GM21515 (cell line): ENCODE results near the gene IQSEC1.

Experiments used
- ATAC-seq: cut with Tn5 transposase; IDR thresholded peaks from one replicate; pipeline ENCODE4 v1.9.1; 2021; ENCODE audit not compliant: unreplicated experiment

The IQSEC1 gene

DNA sequence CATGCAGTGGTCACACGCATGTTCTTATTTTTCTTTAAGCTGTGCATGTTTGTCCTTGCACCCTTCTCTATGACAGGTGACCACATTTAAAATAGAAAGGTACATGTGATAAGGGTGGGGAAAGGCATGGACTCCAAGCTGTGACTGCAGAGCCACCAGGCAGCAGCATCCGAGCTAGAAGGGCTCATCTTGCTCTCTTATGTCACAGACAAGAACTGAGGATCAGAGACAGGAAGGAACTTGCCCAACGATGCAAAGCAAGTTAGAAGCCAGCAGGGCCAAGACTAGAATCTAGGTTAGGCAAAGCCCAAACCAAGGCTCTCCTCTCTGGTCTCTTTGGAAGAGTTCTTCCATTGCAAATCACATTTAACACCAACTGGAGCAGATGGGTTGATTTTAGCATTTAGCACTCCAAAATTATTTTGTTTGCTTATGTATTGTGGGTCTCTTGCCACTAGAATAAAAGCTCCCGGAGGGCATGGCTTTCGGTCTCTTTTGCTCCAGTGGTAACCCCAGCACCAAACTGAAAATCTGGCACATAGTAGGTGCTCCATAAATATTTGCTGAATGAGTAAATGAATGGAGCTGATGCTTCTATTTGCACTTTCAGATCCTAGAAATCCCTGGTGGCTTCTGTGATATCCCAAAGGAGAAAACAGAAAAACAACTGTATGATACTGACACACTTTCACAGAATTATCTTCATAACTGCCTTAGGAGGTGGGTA, 84.3 kb downstream of the IQSEC1 start:
- no peak for ATAC-seq

DNA sequence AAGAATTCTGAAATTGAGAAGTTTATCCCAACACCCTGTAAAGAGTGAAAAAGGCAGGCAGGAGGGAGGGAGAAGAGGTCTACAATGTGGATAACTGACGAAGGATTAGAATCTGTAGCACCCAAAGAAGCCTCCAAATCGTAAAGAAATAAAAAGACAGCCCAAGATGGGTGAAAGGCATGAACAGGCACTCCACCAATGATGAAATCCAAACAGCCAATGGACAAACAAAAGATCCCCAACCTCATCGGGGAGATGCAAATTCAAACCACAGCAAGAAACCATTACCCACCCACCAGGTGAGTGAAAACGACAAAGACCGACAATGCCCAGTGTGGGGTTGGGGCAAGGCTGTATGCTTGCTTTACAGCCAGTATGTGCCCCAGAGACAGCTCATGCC, 85.6 kb downstream of the IQSEC1 start:
- ATAC-seq: no peak

DNA sequence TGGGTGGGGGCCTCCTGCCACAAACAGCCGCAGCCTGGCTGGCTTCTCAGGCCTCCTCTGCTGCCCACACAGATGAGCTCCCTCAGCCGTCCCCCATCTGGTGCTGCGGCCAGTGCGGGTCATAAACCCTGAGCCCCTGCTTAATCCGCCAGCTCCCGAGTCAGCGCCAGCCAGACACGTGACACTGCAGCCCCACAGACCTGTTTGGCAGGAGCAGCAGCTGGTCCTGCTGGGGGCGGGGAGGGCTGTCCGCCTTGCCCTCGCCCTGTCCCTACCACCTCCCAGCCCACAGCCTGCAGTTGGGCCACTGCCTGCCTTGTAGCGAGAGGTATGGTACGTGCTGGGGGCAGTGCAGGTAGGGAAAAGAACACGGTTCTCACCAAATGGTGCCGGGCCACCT, 86.2 kb downstream of the IQSEC1 start:
- no peak for ATAC-seq

DNA sequence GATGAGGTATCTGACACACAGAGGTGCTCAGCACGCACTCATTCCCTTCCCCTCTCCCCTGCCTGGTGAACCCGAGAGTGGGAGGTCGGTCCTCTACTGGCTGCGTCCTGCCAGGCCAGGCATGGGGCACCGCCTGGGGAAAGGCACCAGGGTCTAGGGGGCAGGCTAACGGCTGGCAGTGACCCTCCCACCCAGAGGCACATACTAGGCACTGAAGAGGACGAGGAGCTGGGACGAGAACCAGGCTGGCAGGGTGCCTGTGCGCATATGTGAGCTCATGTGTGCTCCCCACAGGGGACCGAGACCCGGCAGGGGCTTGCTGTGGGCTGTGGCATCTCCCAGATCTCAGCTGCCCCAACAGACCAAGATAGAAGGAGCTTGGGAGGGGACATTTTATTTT, 86.7 kb downstream of the IQSEC1 start:
- no peak for ATAC-seq

DNA sequence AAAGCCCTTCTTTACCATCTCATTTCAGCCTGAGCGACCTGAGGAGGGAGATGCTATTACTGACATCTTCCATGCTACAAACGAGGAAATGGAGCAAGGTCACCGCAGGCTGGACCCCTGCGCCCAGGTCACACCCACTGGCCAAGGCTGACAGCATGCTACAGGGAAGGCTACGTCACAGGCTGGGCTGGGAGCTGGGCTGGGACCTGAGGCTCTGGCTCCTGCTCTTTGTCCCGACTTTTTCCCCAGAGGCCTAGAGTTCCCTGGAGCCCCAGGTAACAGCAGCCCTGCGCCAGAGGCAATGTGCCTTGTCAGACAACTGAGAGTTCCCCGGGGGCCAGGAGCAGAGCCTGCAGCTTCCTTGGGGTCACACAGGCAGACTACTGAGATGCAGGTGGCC, 87.2 kb downstream of the IQSEC1 start:
- no peak for ATAC-seq

DNA sequence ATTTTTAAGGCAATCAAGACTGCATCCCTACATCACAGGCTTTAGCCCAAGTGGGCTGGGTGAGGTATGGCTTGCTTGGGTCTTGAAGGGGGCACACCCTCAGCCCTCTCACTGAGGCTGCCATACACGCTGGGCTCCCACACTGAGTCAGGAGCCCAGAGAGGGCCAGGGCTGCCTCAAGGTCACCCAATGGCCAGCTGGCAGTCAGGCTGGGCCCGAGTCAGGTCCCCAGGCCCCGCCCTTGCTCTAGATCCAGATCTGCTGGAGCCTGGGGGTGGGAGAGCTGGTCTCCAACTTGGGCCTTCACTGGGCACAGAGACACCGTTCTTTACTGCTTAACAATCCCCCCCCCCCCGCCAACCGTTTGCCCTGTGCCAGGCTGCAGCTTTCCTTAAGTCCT, 88.1 kb downstream of the IQSEC1 start:
- no peak for ATAC-seq

DNA sequence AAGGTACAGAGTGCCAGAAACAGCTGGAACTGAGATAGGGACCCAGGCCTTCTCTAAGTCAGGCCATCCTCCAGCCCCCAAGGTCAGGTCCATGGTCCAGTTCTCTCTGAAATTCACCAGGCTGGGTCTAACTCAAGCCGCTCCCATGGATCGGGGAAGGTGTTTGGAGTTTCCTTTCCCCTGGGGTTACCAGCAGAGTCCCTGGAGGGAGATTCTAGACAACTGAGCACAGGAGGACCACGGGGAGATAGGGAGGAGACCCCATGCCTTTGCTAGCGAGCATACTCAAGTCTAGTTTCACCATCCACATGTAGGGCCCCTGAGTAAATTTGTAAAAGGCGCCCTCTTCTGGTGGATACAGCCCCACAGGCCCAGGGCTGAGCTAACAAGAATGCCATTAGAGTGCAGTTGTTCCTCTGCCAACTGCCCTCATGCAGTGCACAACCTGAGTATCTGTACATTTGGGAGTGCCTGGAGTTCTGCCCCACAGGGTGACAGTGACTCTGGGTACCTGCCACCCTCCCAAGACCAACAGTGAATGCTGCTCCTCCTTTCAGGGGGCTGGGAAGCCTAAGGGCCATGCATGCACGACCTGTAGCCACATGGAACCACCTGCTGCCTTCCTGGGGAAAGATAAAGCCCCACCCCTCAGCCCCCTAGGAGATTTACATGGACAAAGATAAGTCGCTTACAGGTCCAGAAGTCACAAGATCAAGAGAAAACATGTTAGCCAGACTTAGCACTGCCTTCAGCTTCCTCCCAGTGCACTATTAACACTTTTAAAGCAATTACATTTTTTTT, 89.0 kb downstream of the IQSEC1 start:
- ATAC-seq: no peak

DNA sequence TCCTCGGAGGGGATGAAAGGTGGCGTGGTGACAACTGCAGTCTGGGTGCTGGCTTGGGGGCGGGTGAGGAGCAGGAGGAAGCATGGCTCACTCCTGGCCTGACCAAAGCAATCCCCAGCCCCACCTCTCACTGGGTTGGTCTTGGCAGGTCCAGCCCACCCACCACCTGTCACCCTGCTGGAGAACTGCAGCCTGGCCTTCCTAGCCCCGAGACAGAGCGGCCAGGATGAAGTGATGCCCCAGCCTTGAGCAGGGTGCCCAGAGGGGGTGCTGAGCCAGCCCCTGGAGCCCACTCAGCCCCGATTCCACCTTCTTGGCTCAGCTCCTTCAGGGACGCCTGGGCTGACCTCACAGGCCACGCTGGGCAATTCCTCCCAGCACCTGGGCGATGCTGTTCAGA, 89.9 kb downstream of the IQSEC1 start:
- no peak for ATAC-seq

DNA sequence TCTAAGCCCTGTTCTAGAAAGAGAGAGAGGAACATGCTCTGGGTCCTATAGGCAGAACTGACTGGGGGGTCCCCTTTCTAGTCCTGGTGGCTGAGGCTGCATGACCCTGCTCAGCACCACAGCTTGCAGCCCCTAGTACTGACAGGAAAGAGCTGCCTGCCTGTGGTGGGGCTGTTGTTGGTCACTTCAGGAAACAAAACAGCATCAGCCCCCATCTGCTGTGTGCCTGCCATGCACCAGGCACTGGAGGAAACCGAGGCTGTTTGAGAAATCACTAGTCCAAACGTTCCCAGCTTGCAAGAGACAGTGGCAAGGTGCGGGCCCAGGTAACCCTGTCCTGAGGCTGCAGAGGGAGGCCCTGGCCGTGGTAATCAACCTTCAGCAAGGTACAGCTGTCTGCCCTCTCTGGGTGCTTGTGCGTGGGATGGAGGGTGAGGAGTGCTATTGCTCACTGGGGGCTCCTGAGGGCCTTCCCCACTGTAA, 90.6 kb downstream of the IQSEC1 start:
- peak; percentile 48 for ATAC-seq

DNA sequence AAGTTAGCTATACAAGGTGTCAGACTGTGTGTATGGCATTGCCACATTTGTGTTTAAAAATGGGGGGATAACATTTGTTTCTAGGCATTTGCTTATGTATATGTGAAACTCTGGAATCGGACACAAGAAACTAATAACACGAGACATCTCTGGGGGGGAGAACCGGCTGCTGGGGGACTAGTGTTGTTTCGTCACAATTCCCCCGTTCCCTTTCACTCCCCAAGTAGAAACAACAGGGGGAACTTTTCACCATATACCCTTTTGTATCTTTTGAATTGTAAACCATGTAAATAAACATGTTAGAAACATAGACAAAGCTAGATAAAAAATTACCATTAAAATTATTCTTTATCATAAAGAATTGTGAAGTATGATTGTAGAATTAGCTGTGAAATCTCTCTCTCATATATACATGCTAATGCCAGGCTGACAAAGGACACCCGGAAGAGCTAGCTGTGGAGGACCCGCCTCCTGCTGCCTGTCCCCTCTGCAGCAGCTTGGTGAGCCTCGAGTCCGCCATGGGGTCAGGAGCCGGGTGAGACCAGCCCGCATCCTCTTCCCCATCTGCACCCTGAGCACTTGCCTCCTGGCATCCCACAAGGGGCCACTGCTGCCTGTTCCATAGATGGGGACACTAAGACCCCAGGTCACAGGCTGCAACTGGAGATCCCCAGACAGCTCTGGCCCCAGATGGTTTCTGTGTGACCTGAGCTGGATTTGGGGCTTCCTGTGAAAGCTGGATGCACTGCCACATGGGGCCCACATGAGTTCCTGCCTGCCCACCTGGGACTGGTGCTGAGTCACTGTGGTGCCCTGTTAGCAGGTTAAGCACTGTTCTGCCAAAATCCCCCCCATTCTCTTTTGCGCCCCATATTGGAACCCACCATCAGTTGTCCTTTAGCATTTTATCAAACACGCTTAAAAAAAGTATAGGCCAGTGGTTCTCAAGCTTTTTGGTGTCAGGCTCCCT, 91.6 kb downstream of the IQSEC1 start:
- ATAC-seq: no peak

DNA sequence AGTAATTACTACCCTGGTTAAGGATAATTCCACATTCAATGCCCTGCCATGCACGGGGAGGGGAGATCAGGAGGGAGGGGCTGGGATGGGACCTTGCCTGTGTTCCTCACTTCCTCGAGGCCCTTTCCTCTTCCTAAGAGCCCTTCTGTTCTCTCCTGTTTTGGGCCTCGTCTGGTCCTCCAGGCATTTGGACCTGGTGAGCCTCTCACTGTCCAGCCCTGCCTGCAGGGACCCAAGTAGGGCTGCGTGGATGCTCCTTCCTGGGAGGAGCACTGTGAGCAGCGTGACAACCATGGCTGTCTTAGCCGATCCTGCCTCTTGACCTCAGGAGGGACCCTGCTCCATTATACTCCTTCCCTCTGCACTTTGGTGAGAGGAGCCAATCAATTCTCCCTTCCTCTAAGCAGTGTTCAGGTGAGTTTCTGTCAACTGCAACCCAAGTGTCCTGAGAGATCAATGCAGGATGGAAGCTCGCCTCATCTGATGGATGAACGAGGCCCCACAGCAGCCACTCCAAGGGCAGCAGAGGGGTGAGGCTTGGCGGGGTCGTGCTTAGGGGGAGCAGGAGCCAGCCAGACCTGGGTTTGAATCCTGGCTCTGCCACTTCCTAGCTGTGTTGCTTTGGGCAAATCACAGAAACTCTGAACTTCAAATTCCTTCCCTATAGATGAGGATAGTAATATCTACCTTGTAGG, 92.5 kb downstream of the IQSEC1 start:
- no peak for ATAC-seq

DNA sequence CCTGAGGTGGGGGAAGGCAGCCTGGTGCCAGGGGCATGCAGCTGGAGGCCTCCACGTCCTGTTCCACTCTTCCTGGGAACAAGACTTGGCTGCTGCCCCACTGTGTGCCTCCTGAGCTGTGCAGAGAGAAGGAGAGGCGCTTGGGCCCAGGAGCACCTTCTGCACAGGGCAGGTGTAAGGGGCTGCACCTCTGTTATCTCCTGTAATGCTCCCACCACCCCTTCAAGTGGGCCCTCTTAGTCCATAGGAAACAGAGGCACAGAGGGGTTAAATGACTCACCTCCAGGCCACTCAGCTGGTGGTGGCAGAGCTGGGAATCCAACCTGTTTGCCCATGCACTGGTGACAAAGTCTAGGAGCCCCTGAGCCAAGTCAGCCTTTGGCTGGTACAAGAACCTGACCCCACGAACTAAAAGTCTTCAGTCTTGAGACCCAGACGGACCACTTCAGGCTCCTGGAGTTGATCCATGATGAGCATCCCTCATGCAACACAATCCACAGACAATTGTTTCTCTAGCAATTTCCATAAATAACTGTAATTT, 93.2 kb downstream of the IQSEC1 start:
- ATAC-seq: no peak

DNA sequence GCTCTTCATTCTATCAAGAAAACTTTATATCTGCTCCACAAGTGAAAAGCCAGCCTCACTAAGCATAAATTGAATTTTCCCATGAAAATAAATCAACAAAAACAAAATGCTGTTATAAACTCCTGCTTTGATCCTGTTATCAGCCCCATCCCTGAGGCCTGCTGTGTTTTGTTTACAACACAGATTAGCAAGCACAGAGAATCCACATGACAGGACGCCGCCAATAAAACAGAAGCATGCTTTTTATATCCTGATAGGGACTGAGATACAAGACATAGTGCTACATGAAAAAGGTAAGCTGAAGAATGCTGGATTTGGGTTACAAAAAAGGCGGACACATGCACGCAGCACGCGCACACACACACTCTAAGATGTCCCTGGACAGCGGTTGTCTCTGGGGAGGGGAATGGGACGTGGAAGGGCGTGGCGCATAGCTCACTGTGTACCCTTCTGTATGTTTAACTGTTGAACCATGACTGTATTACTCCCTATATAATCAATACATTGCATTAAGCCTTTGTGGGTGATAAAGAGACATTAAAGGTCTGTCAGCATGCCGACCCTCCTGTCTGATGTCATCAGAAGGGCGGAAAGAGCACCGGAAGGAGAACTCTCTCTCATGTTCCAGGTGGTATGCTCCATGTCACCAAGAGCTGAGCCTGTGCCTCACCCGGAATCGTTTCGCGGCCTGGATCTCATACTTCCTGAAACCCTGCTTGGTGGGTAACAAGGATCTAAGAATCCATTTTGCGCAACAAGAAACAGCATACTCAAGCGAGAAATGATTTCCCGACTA, 93.9 kb downstream of the IQSEC1 start:
- no peak for ATAC-seq

DNA sequence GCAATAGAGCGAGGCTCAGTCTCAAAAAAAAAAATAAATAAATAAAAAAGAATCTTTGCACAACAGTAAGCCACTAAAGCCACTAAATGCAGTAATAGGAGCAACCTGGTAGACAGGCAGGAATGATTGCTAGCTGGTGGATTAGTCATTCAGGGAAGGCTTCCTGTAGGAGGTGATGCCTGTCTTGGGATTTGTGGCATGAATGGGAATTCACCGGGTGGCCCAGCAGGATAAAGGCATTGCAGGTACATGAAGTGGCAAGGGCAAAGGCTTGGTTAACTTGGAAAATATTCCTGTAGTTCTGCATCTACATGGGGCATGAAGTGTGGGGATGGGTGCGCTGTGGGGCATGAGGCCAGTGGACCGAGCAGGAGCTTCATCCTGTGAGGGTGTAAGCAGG, 94.5 kb downstream of the IQSEC1 start:
- ATAC-seq: no peak

DNA sequence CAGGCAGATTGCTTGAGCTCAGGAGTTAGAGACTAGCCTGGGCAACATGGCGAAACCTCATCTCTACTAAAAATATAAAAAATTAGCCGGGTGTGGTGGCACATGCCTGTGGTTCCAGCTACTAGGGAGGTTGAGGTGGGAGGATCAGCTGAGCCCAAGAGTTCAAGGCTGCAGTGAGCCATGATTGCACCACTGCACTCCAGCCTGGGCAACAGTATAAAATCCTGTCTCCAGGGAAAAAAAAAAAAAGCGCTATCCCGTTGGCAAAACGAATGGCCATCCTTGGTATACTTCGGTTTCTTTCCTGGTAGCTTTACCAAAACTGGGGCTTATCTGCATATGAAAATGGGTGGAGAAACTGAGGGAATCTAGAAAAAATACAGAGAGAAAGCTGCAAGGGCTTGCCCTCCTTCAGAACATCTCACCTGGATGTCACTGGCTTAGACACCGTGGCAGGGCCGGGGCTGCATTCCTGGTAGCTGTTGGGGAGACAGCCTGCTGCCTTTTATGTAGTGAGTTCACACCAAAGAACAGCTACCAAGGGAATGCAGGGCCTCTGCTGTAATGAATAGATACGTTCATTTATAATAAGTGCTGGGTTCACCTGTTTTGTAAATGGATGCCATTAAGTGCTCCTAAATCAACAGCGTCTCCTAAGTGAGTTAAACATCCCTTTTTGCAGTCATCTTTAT, 96.0 kb downstream of the IQSEC1 start:
- ATAC-seq: no peak

DNA sequence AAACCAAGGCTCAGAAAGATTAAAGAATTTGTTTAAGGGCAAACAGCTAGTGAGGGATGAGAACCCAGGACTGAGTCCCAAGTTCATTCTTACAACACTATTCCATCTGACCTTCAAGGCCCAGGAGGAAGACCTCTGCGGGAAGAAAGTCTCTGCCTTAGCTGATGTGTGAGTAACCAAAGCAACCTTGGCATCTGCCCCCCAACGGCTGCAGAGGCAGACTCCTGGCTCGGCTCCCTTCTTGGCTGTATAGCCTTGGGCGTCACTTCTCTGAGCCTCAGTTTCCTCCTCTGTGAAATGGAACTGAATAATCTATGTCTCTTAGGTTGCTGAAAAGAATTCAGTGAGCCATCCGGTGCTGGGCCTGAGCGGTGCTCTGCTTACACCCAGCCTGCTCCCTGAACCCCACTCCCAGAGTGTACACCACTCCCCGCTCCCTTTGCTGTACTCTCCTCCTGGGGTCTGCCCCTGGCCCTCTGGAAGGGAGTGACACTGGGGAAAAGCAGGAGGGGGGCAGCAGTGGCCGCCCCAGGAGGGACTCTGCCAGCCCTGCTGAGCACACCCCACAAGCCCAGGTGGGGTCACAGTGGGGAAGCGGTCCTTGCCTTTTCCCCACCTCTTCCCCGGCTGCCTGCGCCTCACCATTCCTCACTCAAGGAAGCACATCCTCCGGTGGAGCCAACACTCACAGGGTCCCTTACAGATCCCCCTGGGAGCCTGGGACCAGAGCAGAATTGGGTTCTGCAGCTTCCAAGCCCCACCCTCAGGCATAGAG, 97.3 kb downstream of the IQSEC1 start:
- ATAC-seq: no peak

DNA sequence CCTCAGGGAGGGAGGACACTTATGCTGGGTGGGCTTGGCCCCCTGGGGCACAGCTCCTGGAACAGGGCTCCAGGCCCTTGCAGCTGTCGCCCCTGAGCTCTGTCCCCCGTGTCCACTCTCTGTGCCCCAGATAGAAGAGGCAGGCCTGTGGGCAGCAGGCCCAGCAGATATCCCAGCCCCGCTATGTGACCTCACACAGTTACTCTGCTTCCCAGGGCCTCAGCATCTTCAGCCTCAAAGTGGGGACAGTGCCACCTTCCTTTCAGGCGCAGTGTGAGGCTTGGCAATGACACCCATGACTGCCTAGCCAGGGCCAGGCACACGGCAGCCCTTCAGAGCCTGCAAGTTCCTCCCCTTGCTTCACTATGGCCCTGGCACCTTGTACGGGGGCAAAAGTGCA, 98.4 kb downstream of the IQSEC1 start:
- no peak for ATAC-seq

DNA sequence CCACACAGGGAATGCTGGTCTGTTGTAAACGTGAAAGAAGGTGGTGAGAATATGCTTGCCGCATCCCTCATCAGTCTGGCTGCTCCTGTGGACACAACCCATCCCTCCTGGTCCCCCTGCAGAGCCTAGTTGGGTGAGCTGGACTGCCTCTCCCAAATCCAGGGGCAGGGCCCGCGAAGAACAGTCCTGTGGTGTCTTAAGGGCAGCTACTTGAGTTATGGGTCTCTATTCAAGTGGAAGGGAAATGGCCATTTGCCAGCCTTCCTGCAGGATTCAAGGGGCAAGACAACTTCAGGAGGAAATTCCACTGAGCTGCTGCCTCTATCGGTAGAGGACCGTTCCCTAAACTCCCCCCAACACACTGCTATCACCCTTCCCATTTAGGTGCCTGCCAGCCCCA, 98.9 kb downstream of the IQSEC1 start:
- ATAC-seq: no peak
